ENCODE measurements around the gene KCTD7.
"Not testable (repeated sequence)": the region's sequence is repeated elsewhere in the genome, so short reads cannot be mapped to it uniquely, and the experiment has no call there.

DNA sequence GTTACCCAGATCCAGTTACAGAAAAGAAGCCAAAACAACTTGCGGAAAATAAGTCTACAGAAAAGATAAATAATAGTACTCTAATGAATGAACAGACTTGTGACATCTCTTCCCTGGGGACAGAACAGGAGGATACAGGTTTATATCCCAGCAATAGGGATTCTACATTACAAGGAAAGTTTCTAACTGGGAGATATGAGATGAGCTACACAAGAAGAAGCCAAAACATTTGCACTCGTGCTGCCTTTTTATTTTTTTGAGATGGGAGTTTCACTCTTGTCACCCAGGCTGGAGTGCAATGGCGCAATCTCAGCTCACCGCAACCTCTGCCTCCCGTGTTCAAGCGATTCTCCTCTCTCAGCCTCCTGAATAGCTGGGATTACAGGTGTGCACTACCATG lies 22.3 kb downstream of the KCTD7 start:
- TF ChIP-seq CTCF (IDR thresholded peaks at IDR 0.05; ENCODE audit: borderline replicate concordance, extremely low read depth, low read length, poor library complexity, severe bottlenecking); EZH2 (IDR thresholded peaks at IDR 0.05; ENCODE audit: borderline replicate concordance, low read depth, low read length, severe bottlenecking): not testable (repeated sequence)
